IPS DF 4.7 (cell line): ENCODE results near the gene ZNF326.

Experiments
- DNase-seq: peaks from one replicate; pipeline ENCODE4 v3.0.0-alpha.2; 2013; ENCODE audit warnings: low spot score; ENCODE audit errors: extremely low read depth

ZNF326 gene

GRCh38 chr1:90074137-90074536 is 79.2 kb downstream of the ZNF326 start:
- no peak for DNase-seq

GRCh38 chr1:90074566-90074965 is 79.7 kb downstream of the ZNF326 start:
- DNase-seq: no peak

- no peak for DNase-seq
Measured at GRCh38 chr1:90074970-90075391, 80.1 kb downstream of the ZNF326 start.

- no peak for DNase-seq
Measured at GRCh38 chr1:90083995-90084394, 89.1 kb downstream of the ZNF326 start.
